Body of pancreas (tissue), 4 donors: ENCODE results near the gene IL3.

Experiments
- POLR2A ChIP-seq, 3 donors: fragments of 450-650 bp; IDR thresholded peaks; one replicate each; pipeline ENCODE4 v1.6.1; 2016; ENCODE audit warnings: antibody characterized with exemption in 3 of 3, mild to moderate bottlenecking in 2 of 3
- TF ChIP-seq, protein P1 (sequence below), 7 experiments: fragments of 450-650 bp in 4 of 7; fragments of 200-600 bp in 3 of 7; sonication (generic) in 3 of 7; IDR thresholded peaks; one replicate each; pipeline ENCODE4 v1.5.1; 2016 to 2019; ENCODE audit warnings: antibody characterized with exemption in 7 of 7

DNA sequence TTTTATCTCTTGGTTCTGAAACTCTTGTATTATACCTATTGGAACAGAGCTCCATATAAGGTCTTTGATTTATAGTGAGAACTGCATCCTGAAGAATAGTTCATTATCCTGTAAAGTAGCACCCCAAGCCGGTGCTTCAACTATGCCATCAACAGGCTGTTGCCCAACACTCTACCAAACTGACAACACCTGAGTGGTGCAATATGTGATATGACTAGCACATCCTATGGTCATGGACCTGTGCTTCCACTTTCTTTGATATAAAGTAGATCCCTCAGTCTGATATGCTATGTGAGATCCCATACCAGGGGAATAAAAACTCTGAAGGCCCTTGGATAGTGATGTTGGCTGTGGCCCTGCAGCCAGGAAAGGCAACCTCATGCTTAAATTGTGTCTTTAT lies 28.9 kb downstream of the IL3 start:
- TF ChIP-seq, protein P1, sequence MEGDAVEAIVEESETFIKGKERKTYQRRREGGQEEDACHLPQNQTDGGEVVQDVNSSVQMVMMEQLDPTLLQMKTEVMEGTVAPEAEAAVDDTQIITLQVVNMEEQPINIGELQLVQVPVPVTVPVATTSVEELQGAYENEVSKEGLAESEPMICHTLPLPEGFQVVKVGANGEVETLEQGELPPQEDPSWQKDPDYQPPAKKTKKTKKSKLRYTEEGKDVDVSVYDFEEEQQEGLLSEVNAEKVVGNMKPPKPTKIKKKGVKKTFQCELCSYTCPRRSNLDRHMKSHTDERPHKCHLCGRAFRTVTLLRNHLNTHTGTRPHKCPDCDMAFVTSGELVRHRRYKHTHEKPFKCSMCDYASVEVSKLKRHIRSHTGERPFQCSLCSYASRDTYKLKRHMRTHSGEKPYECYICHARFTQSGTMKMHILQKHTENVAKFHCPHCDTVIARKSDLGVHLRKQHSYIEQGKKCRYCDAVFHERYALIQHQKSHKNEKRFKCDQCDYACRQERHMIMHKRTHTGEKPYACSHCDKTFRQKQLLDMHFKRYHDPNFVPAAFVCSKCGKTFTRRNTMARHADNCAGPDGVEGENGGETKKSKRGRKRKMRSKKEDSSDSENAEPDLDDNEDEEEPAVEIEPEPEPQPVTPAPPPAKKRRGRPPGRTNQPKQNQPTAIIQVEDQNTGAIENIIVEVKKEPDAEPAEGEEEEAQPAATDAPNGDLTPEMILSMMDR (IDR thresholded peaks at IDR 0.05): no peak
- TF ChIP-seq POLR2A (IDR thresholded peaks at IDR 0.05): no peak
